CD4-positive, alpha-beta T cell treated with Interleukin-21 for 1 hour (primary cell): ENCODE data around the gene RPP30.

Experiments
- DNase-seq: peaks from one replicate; pipeline ENCODE4 v3.0.0-alpha.2; 2020

Gene RPP30

DNA sequence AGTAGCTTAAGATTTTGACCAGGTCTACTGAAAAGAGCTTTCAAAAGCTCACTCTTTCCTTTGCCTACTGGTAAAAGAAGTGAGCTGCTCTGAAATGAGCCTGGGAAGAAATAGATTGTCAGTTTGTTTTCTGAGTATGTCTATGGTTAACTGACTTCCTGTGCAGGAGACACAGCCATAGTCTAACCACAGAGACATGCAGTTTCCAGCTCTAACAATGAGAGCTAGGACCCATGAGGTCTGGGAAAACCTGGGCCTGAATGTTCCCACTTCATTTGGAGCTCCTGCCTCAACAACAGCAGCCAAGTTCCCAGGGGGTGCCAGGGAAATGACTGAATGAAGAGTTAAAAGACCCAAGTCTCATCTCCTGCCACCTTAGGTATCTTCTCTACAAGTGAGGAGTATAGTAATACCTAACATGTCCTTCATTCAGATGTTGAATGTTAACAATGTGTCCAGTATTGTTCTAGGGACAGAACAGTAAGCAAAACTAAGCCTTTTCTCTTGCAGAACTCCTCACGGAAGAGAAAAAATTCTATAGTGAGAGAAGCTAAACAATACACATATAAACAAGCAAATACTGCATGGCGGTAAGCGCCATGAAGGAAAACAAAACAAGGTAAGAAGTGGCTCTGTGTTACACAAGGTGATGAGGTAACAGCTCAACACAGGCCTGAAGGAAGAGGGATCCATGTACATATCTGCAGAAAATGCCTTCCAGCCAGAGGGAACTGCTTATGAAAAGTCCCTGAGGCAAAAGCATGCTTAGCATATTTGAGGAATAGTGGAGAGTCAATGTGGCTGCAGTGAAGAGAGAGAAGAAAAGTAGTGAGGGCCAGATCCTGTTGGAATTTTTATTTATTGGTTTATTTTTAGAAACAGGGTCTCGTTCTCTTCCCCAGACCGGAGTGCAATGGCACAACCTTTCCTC lies 75.5 kb downstream of the RPP30 start:
- DNase-seq, result no peak
